ENCODE data around the gene SECTM1.
A peak's percentile ranks its signal among the peaks of the same experiment; 100 is the strongest.
"Not testable (repeated sequence)": the region's sequence is repeated elsewhere in the genome, so short reads cannot be mapped to it uniquely, and the experiment has no call there.

The SECTM1 gene

DNA sequence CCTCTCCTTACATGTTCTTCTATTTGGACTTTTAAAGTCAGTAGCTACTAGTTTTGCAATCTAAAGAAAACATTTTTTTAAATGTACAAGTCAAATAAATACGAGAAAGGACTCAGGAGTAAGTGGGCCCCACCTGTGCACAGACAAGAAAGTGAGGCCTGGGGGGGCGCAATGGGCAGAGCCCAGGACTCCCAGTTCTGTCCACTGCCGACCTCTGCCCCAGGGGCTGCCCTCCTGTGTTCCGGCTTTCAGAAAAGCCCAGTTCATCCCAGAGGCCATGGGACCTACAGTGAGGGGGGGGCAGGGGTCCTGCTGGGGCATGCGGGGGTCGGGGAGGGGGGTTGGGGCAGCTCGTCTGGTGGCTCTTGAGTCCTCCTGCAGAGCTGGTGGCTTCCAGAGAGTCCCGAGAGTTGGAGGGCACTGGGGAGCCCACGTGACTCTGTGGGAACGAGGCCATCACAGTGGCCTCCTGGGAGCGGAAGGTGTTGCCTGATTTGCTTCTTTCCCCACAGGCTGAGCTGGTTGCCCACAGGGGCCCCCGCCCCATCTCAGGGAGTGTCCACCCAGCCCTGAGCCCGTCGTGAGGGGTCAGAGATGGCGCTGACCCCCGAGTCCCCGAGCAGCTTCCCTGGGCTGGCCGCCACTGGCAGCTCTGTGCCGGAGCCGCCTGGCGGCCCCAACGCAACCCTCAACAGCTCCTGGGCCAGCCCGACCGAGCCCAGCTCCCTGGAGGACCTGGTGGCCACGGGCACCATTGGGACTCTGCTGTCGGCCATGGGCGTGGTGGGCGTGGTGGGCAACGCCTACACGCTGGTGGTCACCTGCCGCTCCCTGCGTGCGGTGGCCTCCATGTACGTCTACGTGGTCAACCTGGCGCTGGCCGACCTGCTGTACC, 40.4 kb upstream of the SECTM1 start:
- no peaks in the 10 kb centered on the region for H3K9me3 Mint-ChIP-seq
- peaks cover 35% of the 10 kb centered on the region for H3K27me3 Mint-ChIP-seq (ENCODE audit: low read depth)
- H3K4me1 Mint-ChIP-seq, result peaks cover 30% of the 10 kb centered on the region
- TF ChIP-seq, protein P1, sequence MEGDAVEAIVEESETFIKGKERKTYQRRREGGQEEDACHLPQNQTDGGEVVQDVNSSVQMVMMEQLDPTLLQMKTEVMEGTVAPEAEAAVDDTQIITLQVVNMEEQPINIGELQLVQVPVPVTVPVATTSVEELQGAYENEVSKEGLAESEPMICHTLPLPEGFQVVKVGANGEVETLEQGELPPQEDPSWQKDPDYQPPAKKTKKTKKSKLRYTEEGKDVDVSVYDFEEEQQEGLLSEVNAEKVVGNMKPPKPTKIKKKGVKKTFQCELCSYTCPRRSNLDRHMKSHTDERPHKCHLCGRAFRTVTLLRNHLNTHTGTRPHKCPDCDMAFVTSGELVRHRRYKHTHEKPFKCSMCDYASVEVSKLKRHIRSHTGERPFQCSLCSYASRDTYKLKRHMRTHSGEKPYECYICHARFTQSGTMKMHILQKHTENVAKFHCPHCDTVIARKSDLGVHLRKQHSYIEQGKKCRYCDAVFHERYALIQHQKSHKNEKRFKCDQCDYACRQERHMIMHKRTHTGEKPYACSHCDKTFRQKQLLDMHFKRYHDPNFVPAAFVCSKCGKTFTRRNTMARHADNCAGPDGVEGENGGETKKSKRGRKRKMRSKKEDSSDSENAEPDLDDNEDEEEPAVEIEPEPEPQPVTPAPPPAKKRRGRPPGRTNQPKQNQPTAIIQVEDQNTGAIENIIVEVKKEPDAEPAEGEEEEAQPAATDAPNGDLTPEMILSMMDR (IDR thresholded peaks at IDR 0.05; ENCODE audit: unreplicated experiment in 3 of 3), result no peak
- no peaks in the 10 kb centered on the region for H3K36me3 Mint-ChIP-seq (ENCODE audit: low read depth)
- H3K4me3 Mint-ChIP-seq, result peak overlapping the region; percentile 81 to 90 (median 84)
- peak overlapping the region in 1 of 3 experiments; percentile 61 for H3K27ac Mint-ChIP-seq

DNA sequence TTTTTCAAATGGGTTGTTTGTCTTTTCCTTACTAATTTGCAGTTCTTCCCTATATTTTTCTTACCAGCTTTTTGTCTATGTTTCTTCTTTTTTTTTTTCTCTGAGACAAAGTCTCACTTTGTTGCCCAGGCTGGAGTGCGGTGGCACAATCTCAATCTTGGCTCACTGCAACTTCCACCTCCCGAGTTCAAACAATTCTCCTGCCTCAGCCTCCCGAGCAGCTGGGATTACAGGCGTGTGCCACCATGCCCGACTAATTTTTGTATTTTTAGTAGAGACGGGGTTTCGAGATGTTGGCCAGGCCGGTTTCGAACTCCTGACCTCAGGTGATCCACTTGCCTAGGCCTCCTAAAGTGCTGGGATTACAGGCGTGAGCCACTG, 39.5 kb upstream of the SECTM1 start:
- H3K9me3 Mint-ChIP-seq; H3K36me3 Mint-ChIP-seq (ENCODE audit: low read depth): not testable (repeated sequence)
- peak overlapping the region; percentile 81 to 90 (median 84) for H3K4me3 Mint-ChIP-seq
- peaks cover 32% of the 10 kb centered on the region for H3K27me3 Mint-ChIP-seq (ENCODE audit: low read depth)
- peak overlapping the region in 1 of 3 experiments; percentile 61 for H3K27ac Mint-ChIP-seq
- H3K4me1 Mint-ChIP-seq, result peaks cover 28% of the 10 kb centered on the region

DNA sequence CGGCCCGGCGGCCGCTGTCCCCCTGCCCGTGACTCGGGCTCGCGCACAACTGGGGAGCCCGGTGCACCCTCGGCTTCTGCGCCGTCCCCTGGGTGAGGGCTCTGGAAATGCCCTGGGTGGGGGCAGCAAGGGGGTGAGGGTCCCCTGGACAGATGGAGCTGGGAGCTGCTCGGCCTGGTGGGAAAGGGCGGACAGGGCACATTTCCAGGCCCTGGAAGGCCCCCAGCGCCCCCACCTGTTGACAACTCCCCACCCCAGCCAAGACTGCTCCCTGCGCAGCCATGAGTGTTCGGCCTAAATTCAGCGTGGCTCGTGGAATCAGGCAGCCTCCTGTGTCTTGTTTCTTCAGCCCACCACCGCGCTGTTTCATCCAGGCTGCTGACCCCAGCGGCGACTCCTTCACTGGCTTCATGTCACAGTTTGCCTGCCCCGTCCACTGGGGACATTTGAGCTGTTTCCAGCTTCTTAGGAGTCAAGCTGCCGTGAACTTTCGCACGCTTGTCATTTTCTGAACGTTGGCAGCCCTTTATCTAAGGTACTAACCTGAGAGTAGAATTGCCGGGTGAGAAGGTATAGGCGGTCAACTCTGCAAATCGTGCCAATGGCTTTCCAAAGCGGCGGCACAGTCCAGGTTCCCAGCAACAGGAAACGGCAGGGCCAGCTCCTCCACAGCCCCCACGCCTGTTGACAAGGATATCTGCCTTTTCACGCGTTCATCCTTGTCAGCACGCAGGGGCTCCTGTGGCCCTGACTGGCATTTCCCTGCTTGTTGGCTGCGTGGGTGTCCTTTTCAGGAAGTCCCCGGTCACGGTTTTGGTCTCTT, 38.9 kb upstream of the SECTM1 start:
- no peaks in the 10 kb centered on the region for H3K36me3 Mint-ChIP-seq (ENCODE audit: low read depth)
- H3K27ac Mint-ChIP-seq, result peak overlapping the region; percentile 57 to 66 (median 61)
- H3K4me1 Mint-ChIP-seq, result peaks cover 34% of the 10 kb centered on the region
- peaks cover 32% of the 10 kb centered on the region for H3K27me3 Mint-ChIP-seq (ENCODE audit: low read depth)
- H3K9me3 Mint-ChIP-seq, result no peaks in the 10 kb centered on the region
- peak overlapping the region; percentile 81 to 90 (median 84) for H3K4me3 Mint-ChIP-seq
- TF ChIP-seq, protein P1 (IDR thresholded peaks at IDR 0.05; ENCODE audit: unreplicated experiment in 3 of 3), result no peak

DNA sequence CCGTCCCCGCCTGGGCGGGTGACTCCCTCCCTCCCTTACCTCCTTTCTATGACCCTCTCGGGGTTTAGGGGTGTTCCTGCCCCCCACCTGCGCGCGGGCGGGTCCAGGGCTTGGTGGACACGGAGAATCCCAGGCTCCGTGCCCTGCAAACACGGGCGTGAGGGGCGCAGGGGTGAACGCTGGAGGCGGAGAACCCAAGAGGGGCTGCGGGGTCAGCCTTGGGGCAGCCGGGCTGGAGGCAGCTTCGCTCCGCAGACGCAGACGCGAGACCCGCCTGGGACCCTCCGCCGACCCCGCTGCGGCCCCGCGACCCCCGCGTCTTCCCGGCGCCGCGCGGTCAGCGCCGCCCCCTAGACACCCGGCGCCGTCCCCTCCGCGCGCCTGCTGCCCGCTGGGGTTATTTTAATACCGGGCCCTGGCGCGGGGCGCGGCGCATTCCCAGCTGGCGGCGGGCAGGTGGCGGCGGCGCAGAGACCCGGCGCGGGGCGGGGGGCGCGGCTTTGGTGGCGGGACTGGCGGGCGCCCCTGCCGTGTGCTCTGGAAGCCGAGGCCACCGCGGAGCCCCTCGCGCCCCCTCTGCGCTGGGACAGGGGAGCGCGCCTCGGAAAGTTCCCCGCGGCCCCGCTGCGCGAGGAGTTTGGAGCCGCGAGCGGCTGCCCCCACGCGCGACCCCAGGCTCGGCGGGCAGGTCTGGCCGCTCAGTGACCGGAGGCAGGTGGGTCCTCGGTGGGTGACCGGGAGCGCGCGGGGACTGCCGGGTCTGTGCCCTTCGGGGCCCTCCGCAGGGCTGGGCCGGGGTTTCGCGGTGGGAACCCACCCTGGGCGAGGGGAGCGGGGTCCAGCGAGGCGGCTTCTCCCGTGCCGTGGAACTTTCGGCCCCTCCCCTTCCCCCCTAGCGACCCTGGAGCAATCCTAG, 38.0 kb upstream of the SECTM1 start, which contains the start of gene UTS2R:
TSS of gene UTS2R (plus strand) at position 433 of the 916 bp plus-strand sequence. CDS start 2,560 bp downstream, outside the sequence.
- Mint-ChIP-seq H3K27ac (peak within 1 kb of the TSS; percentile 61 to 75 (median 66)), H3K27me3 (ENCODE audit: low read depth) (peaks cover 32% of the 10 kb centered on the region), H3K4me3 (peak within 1 kb of the TSS; percentile 81 to 90 (median 84)), H3K9me3 (no peaks in the 10 kb centered on the region), H3K36me3 (ENCODE audit: low read depth) (no peaks in the 10 kb centered on the region), H3K4me1 (peaks cover 42% of the 10 kb centered on the region)
- TF ChIP-seq, protein P1 (IDR thresholded peaks at IDR 0.05; ENCODE audit: unreplicated experiment in 3 of 3), result no peak

DNA sequence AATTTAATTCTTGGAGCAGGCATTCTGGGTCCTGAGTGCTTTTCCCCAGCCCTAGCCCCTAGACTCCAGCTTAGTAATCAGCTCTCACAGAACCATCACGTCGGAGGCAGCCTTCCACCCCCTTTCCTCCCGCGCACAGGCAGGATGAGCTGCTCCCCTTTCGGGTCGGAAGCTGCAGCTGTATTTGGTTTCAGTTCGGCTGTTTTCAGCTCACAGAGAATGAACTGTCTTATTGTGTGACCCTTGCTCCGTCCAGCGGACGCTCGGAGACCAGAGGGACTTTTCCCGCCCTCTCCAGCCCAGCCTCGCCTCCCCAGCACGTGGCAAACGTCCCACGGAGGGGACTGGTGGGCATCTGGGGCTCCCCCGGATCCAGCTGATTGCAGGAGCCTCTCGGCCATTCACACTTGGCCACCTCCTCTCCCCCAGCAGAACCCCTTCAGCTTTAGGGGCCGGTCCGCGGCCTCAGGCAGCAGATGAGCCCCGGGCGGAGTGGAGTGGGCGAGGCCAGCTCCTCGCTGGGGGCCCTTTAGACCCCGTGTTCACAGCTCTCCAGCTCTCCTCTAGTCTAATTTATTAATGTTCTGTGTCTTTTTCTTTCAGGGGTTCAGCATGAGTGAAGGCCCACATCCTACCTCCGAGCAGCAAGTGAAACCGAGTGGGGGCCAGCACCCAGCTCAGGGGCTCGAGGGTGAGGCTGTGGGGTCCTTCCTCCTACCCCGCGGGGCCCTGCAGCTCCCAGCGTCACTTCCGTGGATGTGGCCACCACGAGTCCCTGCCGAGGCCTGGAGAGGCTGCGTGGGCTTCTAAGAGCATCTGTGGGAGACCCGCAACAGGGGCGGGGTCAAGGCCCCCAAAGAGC, 37.1 kb upstream of the SECTM1 start:
- no peaks in the 10 kb centered on the region for H3K36me3 Mint-ChIP-seq (ENCODE audit: low read depth)
- TF ChIP-seq, protein P1 (IDR thresholded peaks at IDR 0.05; ENCODE audit: unreplicated experiment in 3 of 3), result no peak
- peaks cover 32% of the 10 kb centered on the region for H3K27me3 Mint-ChIP-seq (ENCODE audit: low read depth)
- H3K4me1 Mint-ChIP-seq, result peaks cover 44% of the 10 kb centered on the region
- no peaks in the 10 kb centered on the region for H3K9me3 Mint-ChIP-seq
- H3K27ac Mint-ChIP-seq, result peak overlapping the region in 2 of 3 experiments; percentile 65 to 75
- peak overlapping the region; percentile 70 to 79 (median 73) for H3K4me3 Mint-ChIP-seq

All from nephron (organoid).